Measurements from ENCODE around the gene MB21D2. TPM values are rescaled to one million over a fixed set of nuclear protein-coding genes. Genes with fewer than 3 reads are reported as not detected.

The MB21D2 gene
- total and polyA plus RNA-seq, 2 of the 8 experiments (the other 6 are each of a cell fraction or from before 2014, with no cell fraction given), result 10.0 to 21.0 TPM

DNA sequence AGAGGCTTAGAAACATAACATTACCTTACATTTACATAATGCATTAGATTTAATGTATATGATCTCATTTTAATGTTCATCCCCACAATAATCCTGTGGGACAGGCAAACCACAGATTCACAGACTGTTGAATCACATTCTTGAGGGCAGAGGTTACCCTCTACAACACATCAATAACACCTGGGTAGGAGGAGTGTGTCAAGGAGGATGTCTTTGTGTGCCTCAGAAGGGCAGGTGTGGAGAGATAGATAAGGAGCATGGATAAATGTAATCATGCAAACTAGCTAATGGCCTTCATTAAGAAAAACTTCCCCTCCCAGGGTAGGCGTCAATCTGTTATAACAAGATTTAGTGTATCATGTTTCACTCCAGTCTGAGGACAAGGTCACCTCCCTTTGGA, 12.9 kb upstream of the MB21D2 start (continued):
- TF ChIP-seq HDAC2 (IDR thresholded peaks at IDR 0.05; ENCODE audit: borderline replicate concordance in 1 of 2, low read depth in 2 of 2, low read length in 2 of 2) (no peak), NRF1 (IDR thresholded peaks at IDR 0.05; ENCODE audit: low read depth, low read length) (no peak), RFX5 (IDR thresholded peaks at IDR 0.05; ENCODE audit: borderline replicate concordance, low read depth, low read length) (no peak), RNF2 (IDR thresholded peaks at IDR 0.05; ENCODE audit: borderline replicate concordance, low read depth, low read length, missing control alignments, poor library complexity, severe bottlenecking) (no peak), RXRA (IDR thresholded peaks at IDR 0.05; ENCODE audit: insufficient read depth, low read depth, low read length) (no peak), NANOG (IDR thresholded peaks at IDR 0.05; ENCODE audit: insufficient read depth, low read depth, low read length, poor library complexity, severe bottlenecking) (no peak)
- TF ChIP-seq, protein P1, sequence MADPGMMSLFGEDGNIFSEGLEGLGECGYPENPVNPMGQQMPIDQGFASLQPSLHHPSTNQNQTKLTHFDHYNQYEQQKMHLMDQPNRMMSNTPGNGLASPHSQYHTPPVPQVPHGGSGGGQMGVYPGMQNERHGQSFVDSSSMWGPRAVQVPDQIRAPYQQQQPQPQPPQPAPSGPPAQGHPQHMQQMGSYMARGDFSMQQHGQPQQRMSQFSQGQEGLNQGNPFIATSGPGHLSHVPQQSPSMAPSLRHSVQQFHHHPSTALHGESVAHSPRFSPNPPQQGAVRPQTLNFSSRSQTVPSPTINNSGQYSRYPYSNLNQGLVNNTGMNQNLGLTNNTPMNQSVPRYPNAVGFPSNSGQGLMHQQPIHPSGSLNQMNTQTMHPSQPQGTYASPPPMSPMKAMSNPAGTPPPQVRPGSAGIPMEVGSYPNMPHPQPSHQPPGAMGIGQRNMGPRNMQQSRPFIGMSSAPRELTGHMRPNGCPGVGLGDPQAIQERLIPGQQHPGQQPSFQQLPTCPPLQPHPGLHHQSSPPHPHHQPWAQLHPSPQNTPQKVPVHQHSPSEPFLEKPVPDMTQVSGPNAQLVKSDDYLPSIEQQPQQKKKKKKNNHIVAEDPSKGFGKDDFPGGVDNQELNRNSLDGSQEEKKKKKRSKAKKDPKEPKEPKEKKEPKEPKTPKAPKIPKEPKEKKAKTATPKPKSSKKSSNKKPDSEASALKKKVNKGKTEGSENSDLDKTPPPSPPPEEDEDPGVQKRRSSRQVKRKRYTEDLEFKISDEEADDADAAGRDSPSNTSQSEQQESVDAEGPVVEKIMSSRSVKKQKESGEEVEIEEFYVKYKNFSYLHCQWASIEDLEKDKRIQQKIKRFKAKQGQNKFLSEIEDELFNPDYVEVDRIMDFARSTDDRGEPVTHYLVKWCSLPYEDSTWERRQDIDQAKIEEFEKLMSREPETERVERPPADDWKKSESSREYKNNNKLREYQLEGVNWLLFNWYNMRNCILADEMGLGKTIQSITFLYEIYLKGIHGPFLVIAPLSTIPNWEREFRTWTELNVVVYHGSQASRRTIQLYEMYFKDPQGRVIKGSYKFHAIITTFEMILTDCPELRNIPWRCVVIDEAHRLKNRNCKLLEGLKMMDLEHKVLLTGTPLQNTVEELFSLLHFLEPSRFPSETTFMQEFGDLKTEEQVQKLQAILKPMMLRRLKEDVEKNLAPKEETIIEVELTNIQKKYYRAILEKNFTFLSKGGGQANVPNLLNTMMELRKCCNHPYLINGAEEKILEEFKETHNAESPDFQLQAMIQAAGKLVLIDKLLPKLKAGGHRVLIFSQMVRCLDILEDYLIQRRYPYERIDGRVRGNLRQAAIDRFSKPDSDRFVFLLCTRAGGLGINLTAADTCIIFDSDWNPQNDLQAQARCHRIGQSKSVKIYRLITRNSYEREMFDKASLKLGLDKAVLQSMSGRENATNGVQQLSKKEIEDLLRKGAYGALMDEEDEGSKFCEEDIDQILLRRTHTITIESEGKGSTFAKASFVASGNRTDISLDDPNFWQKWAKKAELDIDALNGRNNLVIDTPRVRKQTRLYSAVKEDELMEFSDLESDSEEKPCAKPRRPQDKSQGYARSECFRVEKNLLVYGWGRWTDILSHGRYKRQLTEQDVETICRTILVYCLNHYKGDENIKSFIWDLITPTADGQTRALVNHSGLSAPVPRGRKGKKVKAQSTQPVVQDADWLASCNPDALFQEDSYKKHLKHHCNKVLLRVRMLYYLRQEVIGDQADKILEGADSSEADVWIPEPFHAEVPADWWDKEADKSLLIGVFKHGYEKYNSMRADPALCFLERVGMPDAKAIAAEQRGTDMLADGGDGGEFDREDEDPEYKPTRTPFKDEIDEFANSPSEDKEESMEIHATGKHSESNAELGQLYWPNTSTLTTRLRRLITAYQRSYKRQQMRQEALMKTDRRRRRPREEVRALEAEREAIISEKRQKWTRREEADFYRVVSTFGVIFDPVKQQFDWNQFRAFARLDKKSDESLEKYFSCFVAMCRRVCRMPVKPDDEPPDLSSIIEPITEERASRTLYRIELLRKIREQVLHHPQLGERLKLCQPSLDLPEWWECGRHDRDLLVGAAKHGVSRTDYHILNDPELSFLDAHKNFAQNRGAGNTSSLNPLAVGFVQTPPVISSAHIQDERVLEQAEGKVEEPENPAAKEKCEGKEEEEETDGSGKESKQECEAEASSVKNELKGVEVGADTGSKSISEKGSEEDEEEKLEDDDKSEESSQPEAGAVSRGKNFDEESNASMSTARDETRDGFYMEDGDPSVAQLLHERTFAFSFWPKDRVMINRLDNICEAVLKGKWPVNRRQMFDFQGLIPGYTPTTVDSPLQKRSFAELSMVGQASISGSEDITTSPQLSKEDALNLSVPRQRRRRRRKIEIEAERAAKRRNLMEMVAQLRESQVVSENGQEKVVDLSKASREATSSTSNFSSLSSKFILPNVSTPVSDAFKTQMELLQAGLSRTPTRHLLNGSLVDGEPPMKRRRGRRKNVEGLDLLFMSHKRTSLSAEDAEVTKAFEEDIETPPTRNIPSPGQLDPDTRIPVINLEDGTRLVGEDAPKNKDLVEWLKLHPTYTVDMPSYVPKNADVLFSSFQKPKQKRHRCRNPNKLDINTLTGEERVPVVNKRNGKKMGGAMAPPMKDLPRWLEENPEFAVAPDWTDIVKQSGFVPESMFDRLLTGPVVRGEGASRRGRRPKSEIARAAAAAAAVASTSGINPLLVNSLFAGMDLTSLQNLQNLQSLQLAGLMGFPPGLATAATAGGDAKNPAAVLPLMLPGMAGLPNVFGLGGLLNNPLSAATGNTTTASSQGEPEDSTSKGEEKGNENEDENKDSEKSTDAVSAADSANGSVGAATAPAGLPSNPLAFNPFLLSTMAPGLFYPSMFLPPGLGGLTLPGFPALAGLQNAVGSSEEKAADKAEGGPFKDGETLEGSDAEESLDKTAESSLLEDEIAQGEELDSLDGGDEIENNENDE (IDR thresholded peaks at IDR 0.05; ENCODE audit: insufficient replicate concordance, low read length), result no peak

Data from H1 (cell line).